ENCODE data around the gene OR7G2.

The OR7G2 gene

DNA sequence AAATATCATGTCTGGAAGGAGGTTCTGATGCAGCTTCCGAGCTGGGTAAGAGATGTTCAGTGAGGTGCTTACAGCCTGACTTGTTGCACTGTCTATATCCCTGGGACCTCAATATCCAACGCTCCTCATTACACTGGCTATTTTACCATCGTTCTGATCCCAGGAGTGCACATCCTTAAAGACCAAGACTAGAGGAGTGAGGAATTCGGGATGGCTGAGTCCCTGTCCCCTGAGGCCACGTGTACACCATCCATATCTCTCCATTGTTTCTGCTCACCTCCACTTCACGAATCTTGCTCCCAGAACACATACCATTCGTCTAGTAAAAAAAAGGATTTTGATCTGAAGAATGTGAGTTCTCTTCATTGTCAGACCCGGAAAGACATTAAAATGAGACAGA, at the start of gene OR7G2:
OR7G2 (minus strand) TSS at position 101 of the 400 bp plus-strand sequence. CDS start 4,232 bp downstream, outside the sequence.
- DNase-seq: no peak

DNA sequence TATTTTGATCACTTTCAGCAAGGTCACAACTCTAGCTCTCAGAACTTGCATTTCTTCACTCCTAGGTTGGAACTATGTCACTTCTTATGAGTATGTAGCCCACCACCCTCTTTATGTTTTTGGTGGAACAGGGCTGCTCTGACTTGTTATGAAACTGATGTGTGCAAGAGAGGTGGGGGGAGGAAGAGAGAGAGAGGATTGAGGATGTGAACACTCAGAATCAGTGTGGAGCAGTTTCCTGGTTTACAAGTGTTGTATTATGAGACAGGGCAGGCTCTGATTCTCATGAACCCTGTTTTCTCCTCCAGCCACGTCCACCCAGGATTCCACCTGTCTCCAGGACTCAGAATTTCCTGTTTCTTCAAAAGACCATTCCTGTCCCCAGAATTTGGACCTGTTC, 49.0 kb upstream of the OR7G2 start:
- DNase-seq: no peak

GRCh38 chr19:9155591-9155990, 48.3 kb upstream of the OR7G2 start:
- no peak for DNase-seq

DNA sequence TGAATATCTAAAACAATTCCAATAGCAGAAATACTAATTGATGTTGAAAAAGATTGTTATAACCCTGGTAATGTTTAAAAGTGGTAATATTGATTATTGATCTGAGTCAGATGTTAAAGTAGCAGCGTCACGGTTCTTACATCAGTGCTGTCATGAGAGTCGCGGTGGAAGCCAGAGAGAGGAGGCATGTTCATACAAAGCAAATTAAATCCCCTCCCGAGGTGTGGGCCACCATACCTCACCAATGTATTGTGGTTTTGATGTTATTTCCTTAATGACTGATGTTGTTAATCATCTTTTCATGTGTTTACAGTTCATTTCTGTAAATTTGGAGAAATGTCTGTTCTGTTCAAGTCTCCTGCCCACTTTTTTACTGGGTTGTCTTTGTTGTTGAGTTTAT, 44.1 kb upstream of the OR7G2 start:
- no peak for DNase-seq

GRCh38 chr19:9150650-9151049, 43.4 kb upstream of the OR7G2 start:
- no peak for DNase-seq

DNA sequence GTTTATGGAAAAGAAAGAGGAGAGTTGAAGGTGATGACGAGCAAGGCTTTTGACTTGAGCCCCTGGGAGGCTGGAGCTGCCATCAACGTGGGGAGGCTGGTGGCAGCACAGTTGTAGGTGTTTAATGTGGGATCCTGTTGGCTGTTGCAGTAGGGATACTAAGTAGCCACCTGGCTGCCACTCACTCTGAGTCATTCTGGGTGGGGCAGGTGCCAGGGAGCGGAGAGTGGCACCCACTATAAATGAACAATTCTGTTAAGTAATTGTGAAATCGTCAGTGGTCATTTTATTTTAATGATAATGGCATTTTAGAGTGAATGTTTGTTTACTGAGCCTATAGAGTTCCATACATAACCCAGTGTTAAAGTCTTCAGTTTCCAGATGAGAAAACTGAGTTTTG, 42.7 kb upstream of the OR7G2 start:
- DNase-seq: no peak

GRCh38 chr19:9148697-9149096, 41.4 kb upstream of the OR7G2 start:
- no peak for DNase-seq

- no peak for DNase-seq
Measured at GRCh38 chr19:9146882-9147281, 39.6 kb upstream of the OR7G2 start.

GRCh38 chr19:9144920-9145319, 37.6 kb upstream of the OR7G2 start:
- DNase-seq: no peak

DNA sequence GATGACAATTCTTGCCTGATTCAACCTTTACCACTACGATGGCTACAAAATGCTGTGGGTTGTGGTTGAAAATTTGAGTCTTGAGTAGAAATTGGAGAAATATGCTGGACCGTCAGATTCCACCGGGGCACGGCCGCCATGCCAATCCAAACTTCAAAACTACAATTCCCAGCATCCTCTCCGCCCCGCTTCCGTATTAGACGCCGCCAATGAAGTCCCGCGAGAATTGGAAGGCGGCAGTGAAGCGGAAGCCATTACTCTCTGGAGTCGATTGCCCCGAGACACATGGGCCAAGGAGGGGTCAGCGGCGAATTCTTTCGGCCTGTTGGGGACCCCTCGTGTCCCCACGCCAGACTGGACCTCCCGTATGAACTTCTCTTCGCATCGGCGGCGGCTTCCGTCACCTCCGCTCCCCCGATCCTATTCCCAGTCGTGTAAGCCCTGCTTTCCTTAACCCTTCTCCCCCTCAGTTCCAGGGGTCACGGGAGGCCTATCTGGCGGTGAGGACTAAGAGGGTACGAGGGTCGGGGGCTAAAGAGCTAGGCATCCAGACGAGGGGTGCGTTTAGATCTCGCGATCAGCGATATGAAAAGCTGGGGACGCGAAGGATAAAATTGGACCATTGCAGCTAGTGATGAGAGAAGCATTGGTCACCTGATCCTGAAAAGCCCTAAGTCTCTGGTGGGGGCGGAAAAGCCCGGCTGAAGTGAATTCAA, 33.0 kb upstream of the OR7G2 start, which contains the start of gene ZNF317:
ZNF317 (plus strand) TSS at position 239 of the 716 bp plus-strand sequence. CDS start 15,620 bp downstream, outside the sequence.
- DNase-seq: peak; percentile 94

DNA sequence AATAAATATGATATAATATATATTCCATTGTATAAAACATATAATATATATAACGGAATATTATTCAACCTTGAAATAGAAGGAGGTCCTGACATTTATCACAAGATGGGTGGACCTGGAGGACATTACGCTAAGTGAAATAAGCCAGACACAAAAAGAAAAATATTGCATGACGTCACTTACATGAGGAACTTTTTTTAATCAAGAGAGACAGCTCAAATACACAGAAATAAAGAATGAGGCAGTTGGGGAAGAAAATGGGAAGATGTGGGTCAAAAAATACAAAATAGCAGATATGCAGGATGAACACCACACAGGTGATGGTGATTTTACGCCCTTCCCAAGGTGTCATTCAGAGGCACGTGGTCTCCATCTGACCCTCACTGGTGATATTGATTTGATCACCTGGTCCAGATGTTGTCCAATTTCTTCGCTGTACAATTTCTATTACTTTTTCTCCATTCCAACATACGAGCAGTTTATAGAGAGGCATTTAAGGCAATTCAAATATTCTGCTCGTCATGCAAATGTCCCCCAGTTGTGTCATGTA, 32.4 kb upstream of the OR7G2 start:
- no peak for DNase-seq

- DNase-seq: no peak
Measured at GRCh38 chr19:9132422-9132821, 25.1 kb upstream of the OR7G2 start.

- no peak for DNase-seq
Measured at GRCh38 chr19:9130965-9131364, 23.7 kb upstream of the OR7G2 start.

GRCh38 chr19:9128171-9128570, 20.9 kb upstream of the OR7G2 start:
- DNase-seq: peak; percentile 5

GRCh38 chr19:9126900-9127405, 19.7 kb upstream of the OR7G2 start, which contains the start of gene OR7G3:
Gene OR7G3, minus strand, starts transcription at chr19:9126950. Its CDS starts 0 bp downstream, at chr19:9126950.
- DNase-seq: no peak

- DNase-seq: no peak
Measured at GRCh38 chr19:9116547-9116946, 9.3 kb upstream of the OR7G2 start.

- DNase-seq: no peak
Measured at GRCh38 chr19:9115307-9115813, 8.1 kb upstream of the OR7G2 start, which contains the start of gene OR7G1. Gene OR7G1, minus strand, starts transcription at chr19:9115763. Its CDS starts 0 bp downstream, at chr19:9115763.

GRCh38 chr19:9109959-9110358, 2.7 kb upstream of the OR7G2 start:
- DNase-seq: no peak

DNA sequence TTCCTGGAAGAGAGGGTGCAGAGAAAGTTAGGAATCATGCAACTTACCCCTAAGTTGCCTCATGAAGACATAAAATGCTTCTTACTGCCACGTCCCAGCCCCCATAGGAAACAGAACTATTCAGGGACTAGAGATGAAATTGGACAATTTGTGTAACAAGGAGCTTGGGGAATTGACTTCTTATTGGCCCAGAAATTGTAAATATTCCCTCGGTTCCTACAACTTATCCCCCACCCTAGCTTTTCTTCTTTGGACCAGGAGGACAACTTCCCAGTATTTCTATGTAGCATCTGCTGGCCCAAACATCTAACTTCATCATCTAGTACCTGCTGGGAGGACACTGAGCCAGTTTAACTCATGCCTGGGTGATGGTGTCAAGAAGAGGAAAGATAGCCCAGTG, 20.5 kb downstream of the OR7G2 start, which contains the start of gene OR1M1:
OR1M1 (plus strand) TSS at position 301 of the 400 bp plus-strand sequence. CDS start 6,184 bp downstream, outside the sequence.
- no peak for DNase-seq

DNA sequence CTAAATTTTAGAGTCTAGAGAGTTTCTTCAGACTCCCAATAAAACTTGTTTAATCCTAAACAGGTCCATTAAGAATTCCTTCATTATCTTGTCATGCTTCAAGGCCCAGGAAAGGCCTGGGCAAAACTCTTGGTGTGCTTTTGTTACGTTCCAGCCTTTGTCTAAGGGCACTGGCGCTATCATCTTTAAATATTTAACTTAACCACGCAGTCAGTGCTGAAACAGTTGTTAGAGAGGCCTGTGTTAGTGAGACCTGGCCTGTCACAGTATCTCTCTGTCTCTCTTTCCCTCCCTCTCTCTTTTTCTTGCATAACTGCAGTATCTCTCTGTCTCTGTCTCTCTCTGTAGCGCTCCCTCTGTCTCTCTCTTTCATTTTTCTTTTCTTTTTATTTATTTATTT, 28.6 kb downstream of the OR7G2 start:
- no peak for DNase-seq

DNA sequence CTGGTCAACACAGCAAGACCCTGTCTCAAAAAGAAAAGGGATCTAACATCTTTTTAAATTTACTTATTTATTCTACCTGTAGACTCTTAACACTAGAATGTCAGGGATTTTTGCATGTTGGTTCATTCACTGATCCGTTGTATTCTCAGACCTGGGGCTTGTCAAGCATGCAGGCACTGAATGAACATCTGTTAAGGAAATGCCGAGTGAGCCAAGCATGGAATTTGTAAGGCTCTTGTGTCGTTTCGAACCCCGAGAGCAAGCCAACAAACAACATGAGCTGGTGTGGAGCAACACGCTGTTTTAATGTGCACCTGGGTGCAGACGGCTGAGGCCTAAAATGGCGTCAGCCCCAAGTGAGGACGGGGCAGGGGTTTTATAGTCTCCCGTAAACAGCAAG, 30.4 kb downstream of the OR7G2 start:
- peak; percentile 1 for DNase-seq

GRCh38 chr19:9075064-9075949, 32.0 kb downstream of the OR7G2 start:
- peak; percentile 94 for DNase-seq

GRCh38 chr19:9073806-9074205, 33.5 kb downstream of the OR7G2 start:
- DNase-seq: no peak
